D341Med (cell line): ENCODE results near the gene AK8.

ENCODE experiments used
- DNase-seq: peaks from one replicate; pipeline ENCODE4 v3.0.0; 2012; ENCODE audit warnings: low spot score

The AK8 gene

DNA sequence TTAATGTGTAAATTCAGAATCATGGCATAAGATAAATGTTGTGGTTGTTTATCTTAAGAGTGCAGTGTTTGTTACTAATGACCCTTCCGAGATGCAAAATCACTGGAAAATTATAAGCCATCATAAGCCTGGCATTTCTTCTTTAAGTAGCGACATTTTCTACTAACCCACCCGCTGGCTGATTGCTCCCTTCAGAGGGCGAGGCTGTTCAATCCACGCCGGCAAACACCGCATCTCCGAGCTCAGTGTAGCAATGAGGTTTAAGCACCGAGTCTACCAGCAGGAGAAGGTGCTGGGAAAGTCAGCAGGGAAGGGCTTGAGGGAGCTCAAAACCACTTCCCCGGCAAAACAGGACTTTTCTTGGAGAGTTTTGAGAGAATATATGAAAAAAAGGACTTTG is 52.7 kb downstream of the AK8 start:
- DNase-seq, result no peak

DNA sequence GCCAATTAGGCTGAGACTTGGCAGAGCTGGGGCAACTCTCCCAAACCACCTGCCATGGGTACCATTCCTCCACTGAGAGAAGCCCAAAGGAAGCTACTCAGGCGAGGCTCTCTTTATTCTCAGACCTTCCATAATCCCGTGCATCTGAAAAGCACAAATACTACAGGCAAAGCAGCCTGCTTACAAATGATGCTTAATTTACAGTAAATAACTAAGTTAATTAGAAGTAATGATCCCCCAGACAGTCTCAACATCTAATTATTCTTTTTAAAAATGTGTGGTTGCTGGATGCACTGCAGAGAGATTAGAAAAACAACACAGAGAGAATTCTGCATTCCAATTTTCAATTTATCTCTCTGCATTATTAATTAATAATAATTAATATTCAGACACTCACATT is 53.1 kb downstream of the AK8 start:
- no peak for DNase-seq

DNA sequence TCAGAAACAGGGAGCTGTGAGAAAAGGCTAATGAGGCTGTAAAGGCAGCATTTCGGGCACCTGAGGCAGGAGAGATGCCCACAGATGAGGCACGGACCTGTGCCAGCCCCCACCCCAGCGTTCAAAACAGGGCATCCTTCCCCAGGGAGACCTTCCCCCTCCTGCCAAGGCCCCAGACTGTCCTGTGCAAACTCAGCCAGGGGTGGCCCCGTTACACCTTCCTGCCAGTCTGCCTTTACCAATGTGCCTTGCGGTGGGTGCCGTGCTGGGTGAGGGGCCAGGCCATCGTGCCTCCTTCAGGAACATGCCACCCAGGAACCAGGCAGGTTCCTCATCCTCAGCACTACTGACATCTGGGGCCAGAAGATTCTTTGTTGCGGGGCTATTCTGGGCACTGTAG is 53.9 kb downstream of the AK8 start:
- no peak for DNase-seq

DNA sequence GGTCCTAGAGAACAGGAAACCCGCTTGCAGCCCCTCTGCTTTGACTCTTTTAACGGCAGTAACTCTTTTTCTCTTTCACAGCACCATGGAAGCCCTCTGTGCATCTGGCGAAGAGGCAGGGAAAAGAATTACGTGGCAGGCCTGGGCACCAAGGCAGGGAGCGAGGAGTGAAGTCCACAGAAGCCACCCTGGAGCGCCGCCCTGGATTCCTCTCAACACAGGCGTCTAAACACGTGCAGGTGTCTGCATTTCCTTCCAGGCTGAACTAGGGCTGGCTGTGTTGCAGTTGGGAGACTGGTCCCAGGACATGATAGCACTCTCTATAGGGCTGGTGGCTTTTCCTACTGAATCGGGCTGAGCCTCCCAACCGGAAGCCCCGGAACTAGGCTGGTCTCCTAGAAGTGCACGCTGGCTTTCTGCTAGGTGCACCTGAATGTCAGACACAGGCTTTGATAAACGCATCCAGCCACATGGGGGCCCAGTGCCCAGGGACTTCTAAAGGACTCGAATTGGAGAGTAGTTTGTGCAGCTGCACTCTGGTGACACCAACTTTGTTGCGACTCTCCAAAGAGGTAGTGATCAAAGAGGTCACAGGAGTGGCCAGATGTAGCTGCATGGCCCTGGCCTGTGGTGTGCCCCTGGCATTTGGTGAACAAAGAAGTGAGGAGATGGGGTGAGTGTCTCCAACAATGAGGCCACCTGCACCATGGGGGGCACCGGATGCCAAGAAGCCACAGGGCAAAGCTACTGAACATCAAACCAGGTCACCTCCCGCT is 54.5 kb downstream of the AK8 start:
- DNase-seq, result no peak

DNA sequence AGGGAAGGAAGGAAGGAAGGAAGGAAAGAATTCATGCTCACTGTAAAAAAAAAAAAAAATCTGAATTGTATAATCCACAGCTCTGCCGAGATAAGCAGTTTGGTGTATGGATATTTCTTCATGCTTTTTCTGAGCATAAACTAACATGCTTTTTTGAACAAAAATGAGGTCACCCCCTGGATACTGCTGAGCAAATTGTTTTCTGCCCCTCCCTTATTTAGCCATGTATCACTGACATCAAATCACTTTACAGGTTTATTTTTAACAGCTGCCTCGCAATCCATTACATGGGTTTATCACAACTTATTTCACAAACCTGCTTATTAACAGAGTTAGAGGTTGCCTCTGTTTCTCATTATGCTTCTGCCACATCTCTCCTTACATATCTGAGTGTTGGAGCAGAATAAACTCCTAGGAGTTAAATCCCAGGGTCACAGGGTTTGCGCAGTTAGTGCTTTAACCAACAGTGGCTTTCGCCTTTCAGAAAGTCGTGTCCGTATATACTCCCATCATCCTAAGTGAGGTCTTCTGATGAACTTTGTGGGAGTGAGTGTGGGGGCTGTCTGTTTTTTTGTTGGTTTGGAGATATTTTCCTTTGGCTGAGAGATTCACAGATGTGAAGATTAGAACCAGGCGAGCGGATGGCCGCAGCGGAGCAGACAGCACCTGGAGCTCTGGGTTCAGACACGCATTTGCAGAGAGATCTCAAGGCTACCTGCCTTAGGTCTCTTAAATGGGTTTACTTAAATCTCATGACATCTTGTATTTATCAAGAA is 57.7 kb downstream of the AK8 start:
- DNase-seq, result no peak

DNA sequence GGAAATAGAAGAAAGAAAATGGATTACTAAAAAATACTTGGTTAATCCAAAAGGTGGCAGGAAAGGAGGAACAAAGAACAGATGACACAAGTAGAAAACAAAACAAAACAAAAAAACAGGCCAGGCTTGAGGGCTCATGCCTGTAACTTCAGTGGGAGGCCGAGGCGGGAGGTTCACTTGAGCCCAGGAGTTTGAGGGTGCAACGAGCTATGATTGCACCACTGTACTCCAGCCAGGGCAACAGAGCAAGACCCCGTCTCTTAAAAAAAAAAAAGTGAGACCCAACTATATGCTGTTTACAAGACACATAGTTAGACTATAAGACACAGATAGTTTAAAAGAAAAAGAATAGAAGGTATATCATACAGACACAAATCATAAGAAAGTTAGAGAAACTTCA is 59.5 kb downstream of the AK8 start:
- no peak for DNase-seq

DNA sequence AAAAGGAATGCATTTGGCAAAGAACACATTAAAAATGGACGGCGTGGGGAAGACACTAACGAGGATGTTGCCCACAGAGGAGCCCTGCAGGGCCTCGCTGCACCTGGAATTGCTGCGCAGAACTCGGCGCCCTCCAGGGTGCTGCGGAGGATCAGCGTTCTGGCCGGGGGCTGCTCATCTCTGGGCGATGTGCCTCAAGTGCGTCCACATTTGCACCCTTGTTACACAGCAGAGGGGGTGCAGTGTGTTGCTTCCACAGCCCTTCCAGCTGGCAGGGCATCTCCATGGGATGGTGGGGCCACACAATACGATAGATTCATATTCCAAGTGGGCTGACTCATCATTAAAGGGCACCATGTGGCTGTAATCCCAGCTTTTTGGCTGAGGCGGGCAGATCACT is 63.1 kb downstream of the AK8 start:
- DNase-seq, result no peak

DNA sequence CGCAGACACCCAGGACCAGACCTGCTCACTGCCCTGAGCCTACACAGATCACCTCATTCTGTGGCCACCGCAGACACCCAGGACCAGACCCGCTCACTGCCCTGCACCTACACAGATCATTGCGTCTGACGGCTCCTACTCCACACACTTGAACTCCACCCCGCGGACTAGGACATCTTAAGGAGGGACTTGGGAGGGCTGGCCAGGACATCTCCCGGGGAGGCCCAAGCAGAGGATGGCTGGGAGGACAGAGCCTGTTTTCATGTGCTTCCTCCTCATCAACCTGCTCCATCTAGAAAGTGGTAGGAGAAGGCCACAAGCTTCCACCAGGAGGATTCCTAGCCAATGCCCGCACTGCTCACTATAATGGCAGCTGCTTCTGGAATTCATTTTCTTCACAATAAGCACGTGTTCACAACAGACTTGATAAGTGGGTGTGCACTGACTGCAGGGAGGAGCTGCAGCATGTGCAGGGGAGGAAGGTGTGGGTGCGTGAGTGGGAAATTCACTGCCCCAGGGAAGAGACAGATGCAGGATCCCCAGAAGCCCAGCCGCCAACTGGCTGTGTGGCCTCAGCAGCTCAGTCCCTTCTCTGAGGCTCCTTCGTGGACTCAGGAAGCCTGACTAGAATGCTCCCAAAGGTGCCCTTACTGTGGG is 64.8 kb downstream of the AK8 start:
- no peak for DNase-seq

DNA sequence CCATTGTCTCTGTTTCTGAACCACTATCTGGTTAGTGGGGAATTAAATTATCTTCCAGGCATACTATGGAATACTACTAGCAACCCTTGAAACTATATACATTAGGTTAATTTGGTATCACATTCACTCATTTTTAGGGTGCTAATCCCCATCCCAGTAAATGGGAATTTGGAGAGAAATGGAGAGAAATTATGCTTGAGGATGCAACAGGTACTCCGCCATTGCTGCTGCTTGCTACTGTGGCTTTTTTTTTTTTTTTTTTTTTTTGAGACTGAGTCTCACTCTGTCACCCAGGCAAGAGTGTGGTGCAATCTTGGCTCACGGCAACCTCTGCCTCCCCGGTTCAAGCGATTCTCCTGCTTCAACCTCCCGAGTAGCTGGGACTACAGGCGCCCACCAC is 66.1 kb downstream of the AK8 start:
- DNase-seq, result no peak

DNA sequence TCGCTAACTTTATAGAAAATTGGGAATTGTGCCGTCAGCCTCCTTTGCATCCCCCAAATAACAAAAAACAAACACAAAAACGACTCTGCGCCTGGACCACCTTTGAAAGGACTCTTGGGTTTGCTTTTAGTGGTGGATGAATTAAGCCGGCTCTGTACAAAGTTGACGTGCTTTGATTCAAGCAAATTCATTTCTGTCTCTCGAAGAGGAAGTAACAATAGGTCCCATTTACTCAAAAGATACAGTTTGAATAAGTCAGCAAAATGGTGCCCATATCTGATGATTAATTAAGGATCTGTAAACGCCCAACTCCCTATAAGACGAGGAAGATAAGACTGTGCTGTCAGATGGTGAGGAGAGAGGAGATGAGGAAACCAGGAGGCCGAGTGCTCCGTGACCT is 67.8 kb downstream of the AK8 start:
- no peak for DNase-seq

DNA sequence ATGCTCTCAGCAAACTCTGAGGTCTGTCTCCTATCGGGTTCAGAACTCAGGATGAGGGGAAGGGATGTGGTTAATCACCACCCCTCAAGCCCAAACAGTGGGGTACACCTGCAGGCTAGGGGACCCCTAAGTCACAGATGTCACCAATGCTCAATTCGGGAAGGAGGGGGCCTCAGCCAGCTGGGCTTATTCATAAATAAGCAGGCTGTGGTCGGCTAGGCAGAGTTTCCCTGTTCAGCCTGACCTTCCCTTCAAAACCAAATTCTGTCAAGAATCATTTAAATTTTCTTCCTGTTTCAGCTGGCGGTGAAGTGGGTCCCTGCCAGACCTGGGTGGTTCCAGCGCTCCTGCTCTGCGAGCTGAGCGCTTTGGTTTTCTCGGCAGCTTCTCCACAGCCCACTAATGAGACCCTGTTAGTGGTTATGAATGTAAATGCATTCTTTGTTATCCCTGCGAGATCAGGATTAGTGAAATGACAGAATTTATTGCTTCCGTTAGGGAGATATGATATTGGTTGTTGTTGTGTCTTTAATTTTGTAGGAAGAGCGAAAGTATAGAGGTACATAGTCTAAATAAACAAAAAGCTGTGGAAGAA is 68.3 kb downstream of the AK8 start:
- no peak for DNase-seq

DNA sequence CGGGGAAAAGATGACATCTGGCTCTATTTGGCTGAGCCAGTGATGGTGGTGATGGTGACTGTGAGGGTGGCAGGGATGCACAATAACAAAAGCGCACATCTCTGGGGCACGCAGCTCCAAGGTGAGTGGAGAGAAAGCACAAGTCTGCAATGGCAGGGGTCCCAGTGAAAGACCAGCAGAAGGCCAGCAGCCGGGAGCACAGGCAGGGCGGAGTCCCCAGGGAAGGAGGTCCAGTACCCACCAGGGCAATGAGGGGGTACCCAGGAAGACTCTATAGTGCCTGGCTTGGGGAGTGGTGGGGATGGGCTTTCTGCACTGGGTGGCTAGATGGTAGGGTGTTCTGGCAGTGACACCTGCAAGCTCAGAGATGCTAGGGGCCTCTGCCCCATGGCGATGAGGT is 69.4 kb downstream of the AK8 start:
- no peak for DNase-seq

DNA sequence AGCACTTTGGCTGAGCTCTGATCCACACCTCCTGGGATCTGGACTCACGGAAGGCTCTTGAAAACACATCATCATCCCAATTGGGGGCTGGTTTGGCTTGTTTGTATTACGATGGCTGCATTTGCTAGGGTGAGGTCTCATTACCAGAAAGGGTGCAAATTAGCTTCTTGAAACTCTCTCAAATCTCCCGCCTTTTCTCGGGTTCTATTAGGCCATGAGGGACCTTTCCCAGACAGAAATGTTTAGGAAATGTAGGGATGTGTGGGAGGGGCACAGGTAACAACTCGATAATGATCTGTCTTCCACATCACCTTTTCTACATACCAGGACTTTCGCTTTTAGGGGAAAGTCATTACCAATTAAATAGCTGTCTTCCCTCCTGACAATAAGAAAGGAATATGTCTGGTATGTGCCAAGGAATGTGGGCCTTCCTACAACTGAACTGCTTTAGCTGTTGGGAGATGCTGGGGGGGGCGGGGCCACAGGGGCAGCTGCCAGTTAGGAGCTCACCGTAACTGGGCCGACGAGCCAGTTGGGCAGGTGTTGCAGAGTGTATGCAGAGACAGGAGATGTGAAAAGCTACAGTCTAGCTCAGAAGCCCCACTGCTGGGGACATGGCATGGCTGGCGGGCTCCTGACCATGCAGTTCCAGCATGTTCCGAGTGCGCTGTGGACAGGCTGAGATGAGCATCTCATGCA is 71.2 kb downstream of the AK8 start:
- no peak for DNase-seq

DNA sequence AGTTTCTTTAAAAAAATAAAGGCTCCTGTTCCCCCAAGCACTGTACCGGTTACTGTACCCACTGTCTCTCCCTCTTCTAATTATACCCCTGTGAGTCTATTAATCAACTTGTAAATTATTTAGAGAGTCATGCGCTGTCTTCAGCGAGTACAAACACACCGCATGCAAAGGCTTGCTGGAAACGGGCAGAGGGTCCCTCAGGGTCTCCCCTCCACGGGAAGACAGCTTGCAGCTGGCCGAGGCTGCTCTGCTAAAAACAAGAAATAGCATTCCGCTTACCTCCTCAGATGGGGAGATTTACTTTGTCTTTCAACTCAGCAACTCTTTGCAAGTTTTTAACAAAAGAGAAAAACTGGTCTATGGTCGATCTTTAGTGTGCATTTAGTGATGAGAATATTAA is 71.8 kb downstream of the AK8 start:
- no peak for DNase-seq

DNA sequence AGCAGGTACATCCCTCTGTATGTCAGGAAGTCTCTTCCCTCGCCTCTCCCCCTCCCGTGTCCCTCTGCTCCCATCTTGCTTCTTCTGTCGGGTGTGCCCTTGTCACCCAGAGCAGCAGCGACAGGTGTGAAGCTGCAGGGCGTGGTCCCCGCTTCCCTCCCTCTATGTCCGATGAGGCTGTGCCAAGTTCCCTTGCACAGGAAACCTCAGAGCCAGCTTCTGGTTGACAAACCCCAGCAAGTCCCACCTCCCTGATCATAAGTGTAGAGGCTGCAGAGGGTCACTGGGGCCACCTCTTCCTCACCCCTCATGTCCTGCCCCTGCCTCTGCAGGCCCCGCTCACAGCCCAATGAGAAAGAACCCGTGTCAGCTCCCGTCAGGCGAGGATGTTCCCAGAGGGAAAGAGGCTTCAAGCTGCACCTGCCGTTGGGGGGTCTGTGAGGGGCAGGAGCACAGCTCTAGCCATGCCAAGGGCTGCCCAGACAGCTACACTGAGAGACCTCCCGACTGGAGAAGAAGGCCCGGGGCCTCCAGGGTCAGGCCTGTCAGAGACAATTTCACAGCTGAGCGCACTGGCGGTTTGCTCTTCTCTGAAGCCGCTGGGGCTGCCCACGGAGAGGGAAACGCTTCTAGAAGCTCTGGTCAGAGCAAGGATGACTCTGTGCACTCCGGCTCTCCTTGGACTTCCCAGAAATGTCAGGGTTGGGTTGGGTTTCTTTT is 73.3 kb downstream of the AK8 start:
- no peak for DNase-seq

DNA sequence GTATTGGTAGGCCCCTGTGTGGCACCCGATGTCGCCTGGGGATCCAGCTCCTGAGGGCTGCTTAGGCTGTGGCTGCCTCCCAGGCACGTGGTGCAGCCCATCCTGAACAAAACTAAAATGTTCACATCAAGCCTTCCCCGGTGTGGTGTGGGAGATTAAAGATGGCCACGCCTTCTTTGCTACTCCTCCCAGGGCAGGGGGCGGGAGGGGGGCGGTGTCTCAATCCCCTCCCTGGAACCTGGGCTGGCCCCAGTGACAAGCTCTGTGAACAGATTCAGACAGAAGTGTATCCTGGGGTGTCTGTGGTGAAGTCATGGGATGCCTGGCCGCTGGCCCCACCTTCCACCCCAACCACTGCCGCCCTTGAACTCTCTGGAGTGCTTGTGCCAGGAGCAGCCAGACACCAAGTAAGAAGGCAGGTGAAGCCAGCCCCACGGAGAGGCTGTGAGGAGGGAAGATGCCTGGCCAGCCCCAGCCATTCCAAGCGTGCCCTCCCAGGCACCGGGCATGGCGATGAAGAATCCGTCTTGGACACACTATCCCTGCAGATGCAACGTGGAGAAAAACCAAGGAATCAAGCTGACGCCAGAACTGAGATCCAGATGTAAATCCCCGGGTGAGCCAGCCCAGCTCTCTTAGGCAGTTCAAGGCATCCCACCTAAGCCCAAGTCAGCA is 75.8 kb downstream of the AK8 start:
- DNase-seq, result no peak

DNA sequence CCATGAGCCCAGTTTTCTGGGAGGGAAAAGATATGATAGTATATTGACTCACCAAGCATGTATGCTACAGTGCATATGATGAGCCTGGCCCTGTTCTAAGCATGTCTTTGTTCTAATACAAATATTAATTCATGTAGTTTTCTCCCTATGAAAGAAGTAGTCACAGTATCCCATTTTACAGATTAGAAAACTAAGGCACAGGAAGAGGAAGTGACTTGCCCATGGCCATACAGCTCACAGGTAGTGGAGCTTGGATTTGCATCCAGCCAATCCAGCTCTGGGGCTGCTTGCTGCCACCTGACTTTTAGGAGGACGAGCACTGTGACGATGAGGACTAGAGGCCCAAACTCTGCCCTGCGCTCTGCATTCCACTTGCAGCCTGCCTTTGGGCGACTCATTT is 76.4 kb downstream of the AK8 start:
- no peak for DNase-seq

DNA sequence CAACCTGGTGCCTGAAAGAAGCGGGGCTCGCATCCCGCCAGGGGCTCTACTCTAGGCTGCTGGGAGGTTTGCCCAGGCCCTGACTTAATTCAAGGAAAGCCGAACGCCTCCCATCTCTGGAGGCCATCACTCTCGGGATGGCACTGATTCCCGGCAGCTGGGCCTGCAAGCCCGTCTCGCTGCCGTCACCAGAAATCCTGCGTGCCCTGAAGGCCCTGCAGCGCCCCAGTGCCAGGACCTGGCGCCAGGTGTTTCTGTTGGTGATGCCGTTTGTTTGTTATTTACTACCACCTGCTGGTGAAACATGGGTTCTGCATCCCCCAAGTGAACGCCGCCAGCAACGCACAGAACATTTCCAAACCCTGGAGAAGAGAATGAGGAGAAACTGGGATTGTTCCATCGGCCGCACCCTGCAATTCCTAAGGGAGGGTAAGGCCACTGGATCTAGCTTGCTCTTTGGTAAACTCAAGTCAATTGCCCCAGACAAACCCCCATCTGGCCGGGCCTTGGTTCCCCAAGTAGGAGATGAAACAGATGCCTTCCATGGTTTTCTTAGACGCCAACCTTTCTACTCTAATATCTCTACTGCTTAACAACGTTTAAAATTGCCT is 77.9 kb downstream of the AK8 start:
- peak; percentile 89 for DNase-seq

DNA sequence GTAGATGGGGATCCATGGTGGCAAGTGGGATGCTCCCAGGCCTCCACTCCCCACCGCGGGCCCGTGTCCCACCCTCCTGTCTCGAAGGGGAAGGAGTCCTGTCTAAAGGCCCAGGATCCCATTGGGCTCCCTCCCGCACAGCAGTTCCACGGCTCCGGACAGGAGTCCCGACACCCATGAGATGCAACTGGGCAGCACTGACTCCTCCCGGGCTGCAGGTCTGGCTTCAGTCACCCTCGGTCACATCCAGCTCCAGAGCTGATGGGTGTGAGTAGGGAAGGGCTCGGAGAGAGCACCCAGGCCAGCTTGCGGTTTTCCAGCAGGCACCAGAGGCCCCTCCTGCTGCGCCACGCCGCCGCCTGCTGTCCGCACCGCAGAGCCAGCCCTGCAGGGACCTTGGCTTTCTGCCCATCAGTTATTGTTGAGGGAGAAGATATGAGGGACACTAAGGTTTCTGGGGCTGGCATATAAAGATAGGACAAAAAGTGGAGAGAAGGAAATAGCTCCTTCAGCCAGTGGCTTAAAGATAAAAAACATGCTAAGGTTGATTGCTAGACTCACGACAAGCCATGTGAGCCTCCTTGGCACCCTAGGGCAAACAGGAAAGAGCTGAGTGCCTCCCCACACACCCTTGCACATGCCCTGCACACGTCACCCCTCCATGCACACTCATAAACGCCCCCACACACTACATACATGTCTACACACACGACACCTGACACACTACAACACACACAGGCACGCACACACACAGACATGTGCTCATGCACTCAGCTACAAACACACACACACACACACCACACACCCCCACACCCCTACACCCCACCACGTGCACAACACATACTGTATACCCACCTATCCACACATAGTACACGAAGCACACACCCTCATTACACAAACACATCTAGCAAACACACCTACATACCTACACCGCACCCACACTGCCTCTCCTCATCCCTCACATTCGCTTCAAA is 79.0 kb downstream of the AK8 start:
- DNase-seq, result peak; percentile 58
